ENCODE measurements around the gene KRTAP4-1. TPM values are rescaled to one million over a fixed set of nuclear protein-coding genes. Genes with fewer than 3 reads are reported as not detected.

KRTAP4-1 gene
- polyA plus RNA-seq, 12 donors: not detected

Other genes with a start within 250 kb of the KRTAP4-1 start
- gene KRT23, start 247.3 kb downstream of the KRTAP4-1 start, polyA plus RNA-seq (ENCODE audit: insufficient read length in 12 of 12): 10 to 100 TPM in 3 of 12 donors, under 1 TPM in 6, not detected in 3; 0.12 to 25.1 (median 0.44) TPM
- gene KRT39, start 218.0 kb downstream of the KRTAP4-1 start, polyA plus RNA-seq (ENCODE audit: insufficient read length in 12 of 12): 10 to 100 TPM in 1 of 12 donors, 1 to 10 TPM in 9, not detected in 2; 2.3 to 12.3 (median 6.3) TPM
- 10 to 100 TPM in 5 of 12 donors, 1 to 10 TPM in 5, not detected in 2; 3.1 to 16.4 (median 11.0) TPM for gene KRT40, start 200.6 kb downstream of the KRTAP4-1 start, polyA plus RNA-seq (ENCODE audit: insufficient read length in 12 of 12)
- gene KRTAP3-3, start 190.7 kb downstream of the KRTAP4-1 start, polyA plus RNA-seq (ENCODE audit: insufficient read length in 12 of 12): not detected
- 1 to 10 TPM in 4 of 12 donors, under 1 TPM in 5, not detected in 3; 0.22 to 1.4 (median 0.86) TPM for gene KRTAP3-2, start 185.0 kb downstream of the KRTAP4-1 start, polyA plus RNA-seq (ENCODE audit: insufficient read length in 12 of 12)
- gene KRTAP3-1, start 175.8 kb downstream of the KRTAP4-1 start, polyA plus RNA-seq (ENCODE audit: insufficient read length in 12 of 12): not detected
- gene KRTAP1-5, start 157.7 kb downstream of the KRTAP4-1 start, polyA plus RNA-seq (ENCODE audit: insufficient read length in 12 of 12): not detected
- not detected for gene KRTAP1-4, start 154.7 kb downstream of the KRTAP4-1 start, polyA plus RNA-seq (ENCODE audit: insufficient read length in 12 of 12)
- not detected for gene KRTAP1-3, start 150.0 kb downstream of the KRTAP4-1 start, polyA plus RNA-seq (ENCODE audit: insufficient read length in 12 of 12)
- gene KRTAP1-1, start 143.5 kb downstream of the KRTAP4-1 start, polyA plus RNA-seq (ENCODE audit: insufficient read length in 12 of 12): not detected
- not detected for gene KRTAP2-1, start 137.6 kb downstream of the KRTAP4-1 start, polyA plus RNA-seq (ENCODE audit: insufficient read length in 12 of 12)
- gene KRTAP2-2, start 129.7 kb downstream of the KRTAP4-1 start, polyA plus RNA-seq (ENCODE audit: insufficient read length in 12 of 12): not detected
- under 1 TPM in 2 of 12 donors, not detected in 10; 0.49 to 0.57 TPM for gene KRTAP2-3, start 124.8 kb downstream of the KRTAP4-1 start, polyA plus RNA-seq (ENCODE audit: insufficient read length in 12 of 12)
- gene KRTAP2-4, start 119.0 kb downstream of the KRTAP4-1 start, polyA plus RNA-seq (ENCODE audit: insufficient read length in 12 of 12): not detected
- not detected for gene KRTAP4-7, start 100.8 kb downstream of the KRTAP4-1 start, polyA plus RNA-seq (ENCODE audit: insufficient read length in 12 of 12)
- not detected for gene KRTAP4-8, start 86.8 kb downstream of the KRTAP4-1 start, polyA plus RNA-seq (ENCODE audit: insufficient read length in 12 of 12)
- not detected for gene KRTAP4-16, start 82.7 kb downstream of the KRTAP4-1 start, polyA plus RNA-seq (ENCODE audit: insufficient read length in 12 of 12)
- gene KRTAP4-9, start 79.5 kb downstream of the KRTAP4-1 start, polyA plus RNA-seq (ENCODE audit: insufficient read length in 12 of 12): not detected
- gene KRTAP4-11, start 66.5 kb downstream of the KRTAP4-1 start, polyA plus RNA-seq (ENCODE audit: insufficient read length in 12 of 12): not detected
- not detected for gene KRTAP4-12, start 60.7 kb downstream of the KRTAP4-1 start, polyA plus RNA-seq (ENCODE audit: insufficient read length in 12 of 12)
- not detected for gene KRTAP4-6, start 44.4 kb downstream of the KRTAP4-1 start, polyA plus RNA-seq (ENCODE audit: insufficient read length in 12 of 12)
- gene KRTAP4-5, start 35.1 kb downstream of the KRTAP4-1 start, polyA plus RNA-seq (ENCODE audit: insufficient read length in 12 of 12): not detected
- gene KRTAP4-4, start 24.2 kb downstream of the KRTAP4-1 start, polyA plus RNA-seq (ENCODE audit: insufficient read length in 12 of 12): not detected
- not detected for gene KRTAP4-3, start 16.7 kb downstream of the KRTAP4-1 start, polyA plus RNA-seq (ENCODE audit: insufficient read length in 12 of 12)
- gene KRTAP4-2, start 6.7 kb downstream of the KRTAP4-1 start, polyA plus RNA-seq (ENCODE audit: insufficient read length in 12 of 12): not detected
- gene KRTAP9-1, start 5.0 kb upstream of the KRTAP4-1 start, polyA plus RNA-seq (ENCODE audit: insufficient read length in 12 of 12): not detected
- gene KRTAP9-2, start 41.7 kb upstream of the KRTAP4-1 start, polyA plus RNA-seq (ENCODE audit: insufficient read length in 12 of 12): not detected
- not detected for gene KRTAP9-3, start 47.5 kb upstream of the KRTAP4-1 start, polyA plus RNA-seq (ENCODE audit: insufficient read length in 12 of 12)
- gene KRTAP9-8, start 53.1 kb upstream of the KRTAP4-1 start, polyA plus RNA-seq (ENCODE audit: insufficient read length in 12 of 12): not detected
- not detected for gene KRTAP9-4, start 64.8 kb upstream of the KRTAP4-1 start, polyA plus RNA-seq (ENCODE audit: insufficient read length in 12 of 12)
- not detected for gene KRTAP9-9, start 70.5 kb upstream of the KRTAP4-1 start, polyA plus RNA-seq (ENCODE audit: insufficient read length in 12 of 12)
- gene KRTAP9-6, start 80.5 kb upstream of the KRTAP4-1 start, polyA plus RNA-seq (ENCODE audit: insufficient read length in 12 of 12): under 1 TPM in 7 of 12 donors, not detected in 5; 0.11 to 0.65 (median 0.24) TPM
- not detected for gene KRTAP9-7, start 90.8 kb upstream of the KRTAP4-1 start, polyA plus RNA-seq (ENCODE audit: insufficient read length in 12 of 12)
- not detected for gene KRTAP29-1, start 117.9 kb upstream of the KRTAP4-1 start, polyA plus RNA-seq (ENCODE audit: insufficient read length in 12 of 12)
- not detected for gene KRTAP16-1, start 124.4 kb upstream of the KRTAP4-1 start, polyA plus RNA-seq (ENCODE audit: insufficient read length in 12 of 12)
- not detected for gene KRTAP17-1, start 130.8 kb upstream of the KRTAP4-1 start, polyA plus RNA-seq (ENCODE audit: insufficient read length in 12 of 12)
- gene KRT33A, start 165.9 kb upstream of the KRTAP4-1 start, polyA plus RNA-seq (ENCODE audit: insufficient read length in 12 of 12): not detected
- gene KRT33B, start 184.9 kb upstream of the KRTAP4-1 start, polyA plus RNA-seq (ENCODE audit: insufficient read length in 12 of 12): under 1 TPM in 3 of 12 donors, not detected in 9; 0.13 to 0.15 (median 0.14) TPM
- gene KRT34, start 197.4 kb upstream of the KRTAP4-1 start, polyA plus RNA-seq (ENCODE audit: insufficient read length in 12 of 12): under 1 TPM in 1 of 12 donors, not detected in 11; 0.33 TPM
- 1 to 10 TPM in 10 of 12 donors, not detected in 2; 3.5 to 6.3 (median 4.4) TPM for gene KRT31, start 212.7 kb upstream of the KRTAP4-1 start, polyA plus RNA-seq (ENCODE audit: insufficient read length in 12 of 12)
- under 1 TPM in 1 of 12 donors, not detected in 11; 0.29 TPM for gene KRT37, start 239.7 kb upstream of the KRTAP4-1 start, polyA plus RNA-seq (ENCODE audit: insufficient read length in 12 of 12)